Umbilical cord (tissue), 2 donors: Measurements from ENCODE around the gene RCC2. TPM values are rescaled to one million over a fixed set of nuclear protein-coding genes. Genes with fewer than 3 reads are reported as not detected.

Experiments
- DNase-seq: peaks from one replicate; pipeline ENCODE4 v3.0.0-alpha.2; 2015; ENCODE audit warnings: low spot score
- total RNA-seq: library from RNA; depleted of rRNA; stranded (reverse); fragments of >200 nt; gene quantifications from one replicate; pipeline ENCODE4 v1.2.3, GENCODE V29; 2014; ENCODE audit warnings: low replicate concordance; ENCODE audit not compliant: insufficient read depth

The RCC2 gene
- total RNA-seq, 1 donor from 2014 or later = 17.1 TPM

GRCh38 chr1:17442841-17443240 is 3.4 kb upstream of the RCC2 start:
- no peak for DNase-seq

GRCh38 chr1:17441993-17442357 is 2.5 kb upstream of the RCC2 start:
- no peak for DNase-seq

GRCh38 chr1:17441265-17441992 is 2.0 kb upstream of the RCC2 start:
- DNase-seq = peak; percentile 64

GRCh38 chr1:17440827-17441168 is 1.3 kb upstream of the RCC2 start:
- DNase-seq = peak; percentile 17

- no peak for DNase-seq
These were observed 773 bp upstream of the RCC2 start for GRCh38 chr1:17440074-17440826.

- DNase-seq = peak; percentile 64
These were observed 893 bp downstream of the RCC2 start for GRCh38 chr1:17438318-17439249.

- peak; percentile 52 for DNase-seq
These were observed 1.7 kb downstream of the RCC2 start for GRCh38 chr1:17437580-17438317.

GRCh38 chr1:17437260-17437579 is 2.3 kb downstream of the RCC2 start:
- DNase-seq = peak; percentile 42

- no peak for DNase-seq
These were observed 2.9 kb downstream of the RCC2 start for GRCh38 chr1:17436380-17437174.

- no peak for DNase-seq
These were observed 4.9 kb downstream of the RCC2 start for GRCh38 chr1:17434601-17435000.

GRCh38 chr1:17434016-17434415 is 5.5 kb downstream of the RCC2 start:
- DNase-seq = no peak

- DNase-seq = no peak
These were observed 6.2 kb downstream of the RCC2 start for GRCh38 chr1:17433261-17433660.

- no peak for DNase-seq
These were observed 7.1 kb downstream of the RCC2 start for GRCh38 chr1:17432412-17432811.

GRCh38 chr1:17429183-17429582 is 10.3 kb downstream of the RCC2 start:
- no peak for DNase-seq

- DNase-seq = no peak
These were observed 11.5 kb downstream of the RCC2 start for GRCh38 chr1:17427696-17428660.

- no peak for DNase-seq
These were observed 13.5 kb downstream of the RCC2 start for GRCh38 chr1:17425806-17426600.

- DNase-seq = peak; percentile 88
These were observed 15.7 kb downstream of the RCC2 start for GRCh38 chr1:17423781-17424245.

- DNase-seq = no peak
These were observed 17.0 kb downstream of the RCC2 start for GRCh38 chr1:17422461-17422860.
